Activated CD8-positive, alpha-beta memory T cell treated with anti-CD3 and anti-CD28 coated beads for 36 hours (primary cell): ENCODE measurements around the gene ZXDC. TPM values are rescaled to one million over a fixed set of nuclear protein-coding genes. Genes with fewer than 3 reads are reported as not detected.

Experiments used
- CTCF ChIA-PET: fragments of 350-600 bp; sonication (Branson Sonifier 250); formaldehyde crosslinking; loops from one replicate; lab custom pipeline; 2021; ENCODE audit warnings: antibody characterized with exemption; lab: Charles Lee
- POLR2A ChIA-PET: fragments of 350-600 bp; sonication (Branson Sonifier 250); formaldehyde crosslinking; loops from one replicate; lab custom pipeline; 2021; ENCODE audit warnings: antibody characterized with exemption; lab: Charles Lee
- total RNA-seq, 2 experiments: library from RNA; stranded (reverse); gene quantifications; one replicate each; pipeline ENCODE4 v1.2.3, GENCODE V29; 2021

Gene ZXDC
- total RNA-seq, 2 experiments from 2014 or later: 20.5 to 21.8 TPM

DNA sequence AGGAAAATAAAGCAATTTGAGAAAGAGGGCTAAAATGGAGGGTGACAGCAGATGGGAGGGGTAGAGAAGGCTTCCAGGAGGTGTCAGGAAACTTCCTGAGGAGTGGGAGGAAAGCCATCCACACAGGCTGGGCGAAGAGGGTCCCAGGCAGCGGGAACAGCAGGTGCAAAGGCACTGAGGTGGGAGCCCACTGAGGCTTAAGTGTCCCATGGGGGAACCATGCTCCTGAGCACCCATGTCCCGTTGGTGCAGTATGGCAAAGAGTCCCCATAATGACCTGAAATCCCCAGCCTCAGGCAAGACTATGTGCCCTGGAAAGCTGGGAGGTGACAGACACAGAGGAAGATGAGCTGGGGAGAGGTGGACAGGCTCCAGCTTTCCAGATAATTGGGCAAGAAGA, 50.9 kb downstream of the ZXDC start:
- CTCF ChIA-PET: no interaction called here

GRCh38 chr3:126424039-126424717, 51.5 kb downstream of the ZXDC start:
- CTCF ChIA-PET: no interaction called here
- POLR2A ChIA-PET: no interaction called here

More for the DNA sequence above, 50.9 kb downstream of the ZXDC start:
- POLR2A ChIA-PET: no interaction called here

DNA sequence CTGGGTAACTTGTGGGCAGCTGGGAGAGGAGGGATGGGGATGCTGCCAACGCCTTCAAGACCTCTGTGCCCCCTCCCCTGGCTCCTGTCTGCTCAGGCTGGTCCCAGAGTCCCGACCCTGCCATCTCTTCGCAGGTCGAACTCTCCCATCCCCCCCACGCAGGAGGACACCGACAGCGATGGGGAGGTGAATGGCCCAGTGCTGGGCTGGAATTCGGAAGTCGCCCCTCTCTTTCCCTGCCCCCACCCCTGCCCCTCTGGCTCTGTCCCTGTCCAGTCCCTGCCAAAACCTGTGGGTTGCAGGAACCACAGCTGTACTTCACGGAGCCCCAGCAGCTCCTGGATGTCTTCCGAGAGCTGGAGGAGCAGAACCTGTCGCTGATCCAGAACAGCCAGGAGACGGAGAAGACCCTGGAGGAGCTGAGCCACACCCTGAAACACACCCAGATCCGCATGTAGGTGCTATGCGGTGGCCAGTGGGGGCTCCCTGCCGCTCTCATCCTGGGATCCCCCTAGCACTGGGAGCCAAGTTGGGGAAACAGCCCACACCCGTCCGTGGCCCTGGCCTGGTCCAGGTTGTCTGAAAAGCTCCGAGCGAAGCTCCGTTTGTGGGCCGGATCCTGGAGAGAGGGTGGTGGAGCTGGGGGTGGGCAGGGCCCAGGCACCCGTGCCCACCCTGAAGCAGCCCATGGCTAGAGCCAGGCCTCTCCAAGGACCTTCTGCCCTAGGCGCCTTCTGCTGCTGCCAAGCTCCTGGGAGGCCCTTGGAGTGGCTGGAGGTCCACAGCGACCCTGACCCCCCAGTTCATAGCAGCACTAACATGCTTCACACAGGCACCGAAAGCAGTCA, 52.3 kb downstream of the ZXDC start:
- ChIA-PET CTCF (no interaction called here), POLR2A (no interaction called here)

DNA sequence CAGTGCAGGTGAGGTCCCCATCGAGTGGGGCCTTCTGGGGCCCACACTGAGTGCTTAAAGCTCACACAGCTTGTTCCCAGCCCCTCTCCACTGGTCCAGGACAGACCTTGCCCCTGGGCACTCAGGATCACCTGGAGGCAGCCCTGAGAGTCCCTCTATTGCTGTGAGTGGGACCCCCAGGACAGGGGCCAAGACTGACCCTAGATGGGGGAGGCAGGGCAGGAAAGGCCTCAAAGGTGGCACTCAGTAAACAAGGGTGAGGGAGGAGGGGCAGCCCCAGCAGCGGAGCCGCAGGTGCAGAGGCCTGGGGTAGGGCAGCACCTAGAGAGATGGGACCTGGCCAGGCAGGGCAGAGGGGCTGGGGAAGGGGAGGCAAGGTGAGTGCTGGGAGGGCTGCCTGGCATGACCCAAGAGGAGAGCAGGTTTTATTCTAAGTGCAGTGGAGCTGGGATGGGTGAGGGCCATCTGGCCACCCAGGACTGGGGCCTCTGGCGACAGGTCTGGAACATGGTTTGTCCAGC, 53.1 kb downstream of the ZXDC start:
- POLR2A ChIA-PET: no interaction called here
- CTCF ChIA-PET: no interaction called here

GRCh38 chr3:126422121-126422520, 53.6 kb downstream of the ZXDC start:
- POLR2A ChIA-PET: no interaction called here

DNA sequence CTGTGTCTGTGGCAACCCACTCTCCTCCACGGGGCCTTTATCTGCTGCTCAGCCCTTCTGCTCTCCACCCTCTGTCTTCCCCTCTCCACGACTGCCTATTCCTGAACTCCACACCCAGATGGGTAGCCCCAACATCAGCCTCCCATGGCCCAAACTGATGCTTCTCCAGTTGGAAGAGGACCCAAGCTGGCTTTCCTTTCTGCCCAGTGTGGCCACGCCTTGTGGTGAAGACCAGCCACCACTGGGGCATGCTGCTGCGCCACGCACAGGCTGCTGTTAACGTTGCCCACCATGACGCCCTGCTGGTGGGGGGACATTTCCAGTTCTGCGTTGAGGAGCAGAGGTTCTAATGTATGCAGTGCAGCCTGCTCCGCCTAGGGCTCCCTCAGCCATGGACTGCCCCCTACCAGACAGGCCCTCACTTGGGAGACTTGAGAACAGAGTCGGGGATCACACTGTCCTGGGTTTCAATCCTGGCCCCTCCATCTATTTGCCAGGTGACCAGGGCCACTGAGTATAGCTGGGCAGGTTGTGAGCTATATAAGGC, 54.0 kb downstream of the ZXDC start:
- ChIA-PET POLR2A (no interaction called here), CTCF (no interaction called here)

More at GRCh38 chr3:126422121-126422520, 53.6 kb downstream of the ZXDC start:
- CTCF ChIA-PET: no interaction called here

- POLR2A ChIA-PET: no interaction called here
- CTCF ChIA-PET: no interaction called here
Observed at GRCh38 chr3:126419886-126420786, 55.6 kb downstream of the ZXDC start.

DNA sequence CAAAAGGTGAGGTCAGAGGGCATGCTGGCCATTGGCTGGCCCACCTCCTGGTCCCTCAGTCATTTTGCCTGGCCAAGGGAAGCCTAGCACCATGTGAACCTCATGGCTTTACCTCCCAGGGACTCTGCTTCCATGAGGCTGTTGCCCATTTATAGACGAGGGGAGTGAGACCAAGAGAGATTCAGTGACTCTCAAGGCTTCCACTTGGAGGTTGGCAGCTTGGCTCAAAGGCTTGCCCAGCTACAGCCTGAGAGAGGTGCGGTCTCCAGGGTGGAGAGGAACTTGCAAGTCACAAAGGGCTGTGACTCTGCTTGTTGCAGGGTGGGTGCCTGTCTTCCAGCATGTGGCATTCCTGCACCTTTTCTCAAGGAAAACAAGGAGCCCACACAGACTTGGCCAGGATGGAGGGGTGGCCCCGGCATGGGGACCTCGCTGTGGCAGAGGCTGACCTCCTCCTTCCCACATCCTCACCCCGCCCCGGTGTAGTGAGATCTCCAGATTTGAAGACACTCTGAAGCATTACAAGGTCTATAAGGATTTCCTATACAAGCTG, 56.5 kb downstream of the ZXDC start:
- CTCF ChIA-PET: no interaction called here
- POLR2A ChIA-PET: no interaction called here

GRCh38 chr3:126418661-126419131, 57.0 kb downstream of the ZXDC start:
- CTCF ChIA-PET: no interaction called here
- POLR2A ChIA-PET: no interaction called here

DNA sequence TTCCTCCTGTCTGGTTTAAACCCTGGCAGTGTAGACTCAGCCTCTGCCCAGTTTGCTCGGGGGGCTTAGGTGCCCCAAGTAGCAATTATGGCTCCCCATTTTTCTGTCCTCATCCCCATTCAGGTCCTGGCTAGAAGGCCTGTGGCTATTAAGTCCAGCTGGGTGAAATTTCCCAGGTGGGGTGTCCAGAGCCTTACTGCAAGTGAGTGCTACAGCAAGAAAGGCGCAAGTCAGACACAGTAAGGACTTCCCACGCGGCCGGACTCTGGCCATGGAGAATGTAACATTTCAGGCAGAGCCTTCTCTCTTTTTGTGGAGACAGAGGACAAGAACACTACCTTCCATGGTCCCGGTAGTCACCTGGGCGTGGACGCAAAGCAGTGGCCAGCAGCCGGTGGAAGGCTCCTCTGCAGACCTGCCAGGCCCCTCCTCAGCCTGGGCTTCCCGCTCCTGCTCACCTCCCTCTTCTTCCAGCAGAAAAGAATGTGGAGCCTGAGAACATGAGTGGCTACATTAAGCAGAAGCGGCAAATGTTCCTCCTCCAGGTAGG, 57.6 kb downstream of the ZXDC start:
- CTCF ChIA-PET: no interaction called here

GRCh38 chr3:126417515-126417914, 58.2 kb downstream of the ZXDC start:
- POLR2A ChIA-PET: no interaction called here

More for the DNA sequence above, 57.6 kb downstream of the ZXDC start:
- POLR2A ChIA-PET: no interaction called here

DNA sequence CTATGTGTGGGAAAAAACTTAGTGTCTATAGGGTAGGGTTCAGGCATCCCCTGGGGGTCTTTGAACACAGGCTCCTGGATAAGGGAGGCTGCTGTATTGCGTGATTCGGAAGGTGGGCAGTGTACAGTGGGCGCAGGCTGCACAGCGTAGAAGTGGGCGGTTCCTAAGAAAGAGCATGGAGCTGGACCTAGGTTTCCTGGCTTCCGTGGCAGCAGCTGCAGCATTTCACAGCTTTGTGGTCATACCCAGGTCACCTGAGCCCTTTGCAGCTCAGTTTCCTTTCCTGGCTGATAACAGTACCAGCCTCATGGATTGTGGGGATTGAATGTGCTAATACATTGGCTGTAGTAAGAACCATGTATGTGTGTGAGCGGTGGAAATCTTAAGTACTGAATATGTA, 58.7 kb downstream of the ZXDC start:
- CTCF ChIA-PET: no interaction called here
- POLR2A ChIA-PET: no interaction called here

More at GRCh38 chr3:126417515-126417914, 58.2 kb downstream of the ZXDC start:
- CTCF ChIA-PET: no interaction called here

DNA sequence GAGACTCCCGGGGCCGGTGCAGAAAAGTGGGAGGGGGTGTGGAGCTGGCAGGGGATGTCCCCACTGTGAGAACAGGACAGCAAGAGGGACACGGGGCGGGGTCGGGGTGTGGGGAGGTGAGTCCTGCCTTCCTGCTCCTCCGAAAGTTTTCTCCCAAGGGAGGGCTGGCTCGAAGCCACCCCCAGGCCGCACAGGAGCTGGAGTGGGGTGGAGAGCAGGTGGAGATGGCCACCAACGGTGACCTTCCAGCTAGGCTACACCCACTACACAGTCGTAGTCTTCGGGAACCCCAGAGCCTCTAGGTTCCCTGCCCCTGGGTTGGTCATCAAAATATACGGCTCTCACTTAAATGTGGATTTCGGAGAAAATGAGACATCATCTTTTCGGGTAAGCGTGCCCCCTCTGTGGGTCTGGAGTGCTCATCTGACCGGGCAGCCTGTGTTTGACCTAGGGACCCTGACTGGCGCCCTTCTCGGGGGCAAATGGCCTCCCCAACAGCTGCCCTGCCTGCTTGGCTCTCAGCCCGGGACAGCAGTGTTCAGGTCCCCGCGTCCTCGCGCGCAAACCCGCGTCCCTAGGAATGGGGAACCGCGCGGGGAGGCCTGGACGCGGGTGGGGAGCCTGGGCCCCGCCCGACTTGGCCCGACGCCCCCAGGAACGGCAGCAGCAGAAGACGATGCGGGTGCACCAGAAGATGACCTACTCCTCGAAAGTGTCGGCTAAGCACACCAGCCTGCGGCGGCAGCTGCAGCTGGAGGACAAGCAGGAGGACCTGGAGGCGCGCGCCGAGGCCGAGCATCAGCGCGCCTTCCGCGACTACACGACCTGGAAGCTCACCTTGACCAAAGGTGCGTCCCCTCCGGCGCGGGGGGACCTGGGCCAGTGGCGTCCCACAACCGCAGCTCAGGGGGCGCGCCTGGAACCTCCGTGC, 59.8 kb downstream of the ZXDC start:
- CTCF ChIA-PET: interaction anchor here (0.6 kb wide), 1 partner anchor 89 kb away, joined by 3 read pairs; no protein-coding TSS in a partner anchor
- POLR2A ChIA-PET: no interaction called here

GRCh38 chr3:126414961-126415660, 60.6 kb downstream of the ZXDC start:
- ChIA-PET POLR2A (no interaction called here), CTCF (interaction anchor here (0.6 kb wide), 1 partner anchor 89 kb away, joined by 3 read pairs; no protein-coding TSS in a partner anchor)

- CTCF ChIA-PET: no interaction called here
- POLR2A ChIA-PET: no interaction called here
Observed at GRCh38 chr3:126414406-126414805, 61.3 kb downstream of the ZXDC start.

DNA sequence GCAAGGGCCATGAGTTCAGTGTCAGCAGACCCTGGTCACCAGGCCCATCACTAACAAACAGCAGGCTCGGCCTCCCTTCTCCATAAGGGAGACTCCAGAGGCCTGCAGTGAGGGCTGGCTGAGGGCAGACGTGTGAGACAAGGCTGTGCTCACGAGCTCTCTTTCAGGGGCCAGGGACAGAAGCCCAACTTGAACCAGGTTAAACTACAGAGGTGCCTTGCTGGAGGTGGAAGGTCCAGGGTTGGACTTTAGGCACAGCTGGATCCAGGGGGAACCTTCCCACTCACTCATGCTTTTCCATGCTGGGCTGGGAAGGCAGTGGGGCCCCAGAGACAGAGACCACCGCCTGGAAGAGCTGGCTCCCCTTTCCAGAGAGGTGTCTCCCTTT, 62.0 kb downstream of the ZXDC start:
- CTCF ChIA-PET: interaction anchor here (1.4 kb wide), 1 partner anchor 94 kb away, joined by 3 read pairs; no protein-coding TSS in a partner anchor

More for the DNA sequence above, 62.0 kb downstream of the ZXDC start:
- POLR2A ChIA-PET: no interaction called here
